HG02759 (cell line): ENCODE data around the gene RNF224.

Experiments used
- ATAC-seq: cut with Tn5 transposase; IDR thresholded peaks from one replicate; pipeline ENCODE4 v1.9.1; 2021; ENCODE audit warnings: mild to moderate bottlenecking, moderate library complexity; ENCODE audit not compliant: unreplicated experiment

Gene RNF224

GRCh38 chr9:137227054-137227852, at the start of gene RNF224:
TSS of gene RNF224 (plus strand) at chr9:137227502. CDS start at chr9:137228336, 834 bp downstream.
- no peak for ATAC-seq

- no peak for ATAC-seq
Measured at GRCh38 chr9:137178201-137178938, 48.9 kb upstream of the RNF224 start.

GRCh38 chr9:137178939-137179630, 48.2 kb upstream of the RNF224 start:
- ATAC-seq = no peak

- no peak for ATAC-seq
Measured at GRCh38 chr9:137179761-137180160, 47.5 kb upstream of the RNF224 start.

GRCh38 chr9:137180491-137180890, 46.8 kb upstream of the RNF224 start:
- ATAC-seq = no peak

GRCh38 chr9:137181680-137182079, 45.6 kb upstream of the RNF224 start:
- no peak for ATAC-seq

GRCh38 chr9:137182836-137183235, 44.5 kb upstream of the RNF224 start:
- ATAC-seq = no peak

GRCh38 chr9:137183980-137184595, 43.2 kb upstream of the RNF224 start:
- no peak for ATAC-seq

- ATAC-seq = no peak
Measured at GRCh38 chr9:137184881-137185660, 42.2 kb upstream of the RNF224 start.

- ATAC-seq = no peak
Measured at GRCh38 chr9:137185921-137186320, 41.4 kb upstream of the RNF224 start.

- ATAC-seq = no peak
Measured at GRCh38 chr9:137186385-137186784, 40.9 kb upstream of the RNF224 start.

- ATAC-seq = no peak
Measured at GRCh38 chr9:137187386-137187785, 39.9 kb upstream of the RNF224 start.

GRCh38 chr9:137188086-137188489, 39.2 kb upstream of the RNF224 start:
- ATAC-seq = no peak

GRCh38 chr9:137188490-137189296, 38.6 kb upstream of the RNF224 start, which contains the start of the genes ANAPC2 and SSNA1:
TSS of gene ANAPC2 (minus strand) at chr9:137188560. CDS start at chr9:137188532, 28 bp downstream.
TSS of gene SSNA1 (plus strand) at chr9:137188676. CDS start at chr9:137188727, 51 bp downstream.
- ATAC-seq = peak; percentile 88

GRCh38 chr9:137189297-137190295, 37.7 kb upstream of the RNF224 start:
- ATAC-seq = no peak

GRCh38 chr9:137190315-137190856, 36.9 kb upstream of the RNF224 start:
- no peak for ATAC-seq

- ATAC-seq = no peak
Measured at GRCh38 chr9:137191245-137191644, 36.1 kb upstream of the RNF224 start.
